Neural cell (in vitro differentiated cells): ENCODE measurements around the gene MED15. TPM values are rescaled to one million over a fixed set of nuclear protein-coding genes. Genes with fewer than 3 reads are reported as not detected.

Source experiments
- H2AFZ ChIP-seq: fragments of 200-600, 300-800 bp; sonication (generic), shearing (Covaris generic); 2 replicates; pipeline ENCODE4 v1.6.0; 2014; ENCODE audit warnings: low read depth, mild to moderate bottlenecking, antibody characterized with exemption, low read length, moderate library complexity
- H3F3A ChIP-seq: fragments of 200-600 bp; shearing (Covaris generic); 2 replicates; pipeline ENCODE4 v1.6.1; 2016; ENCODE audit warnings: mild to moderate bottlenecking, moderate library complexity, mixed read lengths, antibody characterized with exemption, low read length; ENCODE audit not compliant: insufficient read depth, poor library complexity, severe bottlenecking
- H3K27ac ChIP-seq: fragments of 200-600, 300-800 bp; sonication (generic), shearing (Covaris generic); 2 replicates; pipeline ENCODE4 v1.5.1; 2014; ENCODE audit warnings: mild to moderate bottlenecking, low read length, moderate library complexity
- H3K27me3 ChIP-seq: fragments of 300-800, 200-600 bp; sonication (generic), shearing (Covaris generic); 2 replicates; pipeline ENCODE4 v1.6.0; 2014; ENCODE audit warnings: mild to moderate bottlenecking, low read depth, low read length, moderate library complexity; ENCODE audit not compliant: insufficient read depth
- H3K36me3 ChIP-seq: fragments of 300-800, 200-600 bp; sonication (generic), shearing (Covaris generic); 2 replicates; pipeline ENCODE4 v1.5.1; 2014; ENCODE audit warnings: mild to moderate bottlenecking, antibody characterized with exemption, low read length, moderate library complexity; ENCODE audit not compliant: insufficient read depth
- H3K4me2 ChIP-seq: fragments of 300-800, 200-600 bp; sonication (generic), shearing (Covaris generic); 2 replicates; pipeline ENCODE4 v1.6.0; 2014; ENCODE audit warnings: mild to moderate bottlenecking, low read length
- H3K4me3 ChIP-seq: fragments of 300-800, 200-600 bp; sonication (generic), shearing (Covaris generic); 2 replicates; pipeline ENCODE4 v1.5.1; 2014; ENCODE audit warnings: mild to moderate bottlenecking, low read length, moderate library complexity
- H3K79me2 ChIP-seq: fragments of 200-600 bp; shearing (Covaris generic); replicated peaks from 2 replicates; pipeline ENCODE4 v1.6.0; 2014; ENCODE audit warnings: mild to moderate bottlenecking, low read length, moderate library complexity; ENCODE audit not compliant: insufficient read depth
- H3K9ac ChIP-seq: fragments of 300-800, 200-600 bp; sonication (generic), shearing (Covaris generic); 2 replicates; pipeline ENCODE4 v1.6.1; 2016; ENCODE audit warnings: mild to moderate bottlenecking, low read length, mixed read lengths
- H3K9me2 ChIP-seq: fragments of 200-600 bp; shearing (Covaris generic); 2 replicates; pipeline ENCODE4 v1.6.1; 2016; ENCODE audit warnings: mild to moderate bottlenecking, low read length, mixed read lengths; ENCODE audit not compliant: insufficient read depth
- H3K9me3 ChIP-seq: fragments of 200-600, 300-800 bp; sonication (generic), shearing (Covaris generic); 2 replicates; pipeline ENCODE4 v1.6.1; 2016; ENCODE audit warnings: mild to moderate bottlenecking, mixed run types, low read length, moderate library complexity, mixed read lengths
- H4K20me1 ChIP-seq: fragments of 200-600 bp; shearing (Covaris generic); 2 replicates; pipeline ENCODE4 v1.6.1; 2016; ENCODE audit warnings: mild to moderate bottlenecking, mixed run types; ENCODE audit not compliant: insufficient read depth
- EP300 ChIP-seq: fragments of 450-650 bp; conservative IDR thresholded peaks from 2 replicates; pipeline ENCODE4 v1.6.1; 2014; ENCODE audit warnings: antibody characterized with exemption, mild to moderate bottlenecking, moderate library complexity; ENCODE audit not compliant: poor library complexity, severe bottlenecking
- EZH2 ChIP-seq: fragments of 200-600, 300-800 bp; shearing (Covaris generic), sonication (generic); IDR thresholded peaks from 2 replicates; pipeline ENCODE4 v1.6.1; 2014; ENCODE audit warnings: antibody characterized with exemption, low read length, borderline replicate concordance, mild to moderate bottlenecking; ENCODE audit not compliant: insufficient read depth, poor library complexity, severe bottlenecking
- MXI1 ChIP-seq: fragments of 450-650 bp; conservative IDR thresholded peaks from 2 replicates; pipeline ENCODE4 v1.6.1; 2014; ENCODE audit warnings: antibody characterized with exemption, mild to moderate bottlenecking; ENCODE audit not compliant: poor library complexity, severe bottlenecking
- POLR2AphosphoS5 ChIP-seq: IDR thresholded peaks from 2 replicates; pipeline ENCODE4 v1.6.1; 2012
- RAD21 ChIP-seq: fragments of 450-650 bp; conservative IDR thresholded peaks from 2 replicates; pipeline ENCODE4 v1.6.1; 2014; ENCODE audit warnings: antibody characterized with exemption, mild to moderate bottlenecking, moderate library complexity
- REST ChIP-seq: IDR thresholded peaks from 2 replicates; pipeline ENCODE4 v1.6.1; 2012; ENCODE audit warnings: borderline replicate concordance
- SMC3 ChIP-seq: fragments of 450-650 bp; conservative IDR thresholded peaks from 2 replicates; pipeline ENCODE4 v1.6.1; 2014; ENCODE audit warnings: antibody characterized with exemption, mild to moderate bottlenecking, moderate library complexity; ENCODE audit not compliant: poor library complexity
- TAF1 ChIP-seq: IDR thresholded peaks from 2 replicates; pipeline ENCODE4 v1.6.1; 2012; ENCODE audit warnings: low read depth
- polyA plus RNA-seq: library from polyadenylated mRNA; depleted of rRNA; stranded (reverse); fragments of >200 nt; gene quantifications from 2 replicates; pipeline ENCODE4 v1.2.3, GENCODE V29; 2014
- TF ChIP-seq, protein P1 (sequence below): fragments of 450-650 bp; IDR thresholded peaks from 2 replicates; pipeline ENCODE4 v1.5.1; 2014; ENCODE audit warnings: antibody characterized with exemption, mild to moderate bottlenecking, moderate library complexity; ENCODE audit not compliant: poor library complexity, severe bottlenecking

The MED15 gene
- polyA plus RNA-seq, 1 donor from 2014 or later: 13.2 TPM

- no peaks in the 10 kb centered on the region for H3K36me3 ChIP-seq
- H3K9me3 ChIP-seq: no peaks in the 10 kb centered on the region
- H2AFZ ChIP-seq: no peak overlapping the region
- no peaks in the 10 kb centered on the region for H4K20me1 ChIP-seq
- H3K27me3 ChIP-seq: no peaks in the 10 kb centered on the region
- H3K4me2 ChIP-seq: no peak overlapping the region
- H3K9me2 ChIP-seq: no peaks in the 10 kb centered on the region
- H3F3A ChIP-seq: no peaks in the 10 kb centered on the region
- no peak overlapping the region for H3K27ac ChIP-seq
- no peak overlapping the region for H3K9ac ChIP-seq
- H3K79me2 ChIP-seq: no peaks in the 10 kb centered on the region
- no peak overlapping the region for H3K4me3 ChIP-seq
- TF ChIP-seq MXI1 (no peak), REST (no peak), SMC3 (no peak), POLR2AphosphoS5 (no peak), RAD21 (no peak), EZH2 (no peak), TAF1 (no peak), EP300 (no peak)
- TF ChIP-seq, protein P1, sequence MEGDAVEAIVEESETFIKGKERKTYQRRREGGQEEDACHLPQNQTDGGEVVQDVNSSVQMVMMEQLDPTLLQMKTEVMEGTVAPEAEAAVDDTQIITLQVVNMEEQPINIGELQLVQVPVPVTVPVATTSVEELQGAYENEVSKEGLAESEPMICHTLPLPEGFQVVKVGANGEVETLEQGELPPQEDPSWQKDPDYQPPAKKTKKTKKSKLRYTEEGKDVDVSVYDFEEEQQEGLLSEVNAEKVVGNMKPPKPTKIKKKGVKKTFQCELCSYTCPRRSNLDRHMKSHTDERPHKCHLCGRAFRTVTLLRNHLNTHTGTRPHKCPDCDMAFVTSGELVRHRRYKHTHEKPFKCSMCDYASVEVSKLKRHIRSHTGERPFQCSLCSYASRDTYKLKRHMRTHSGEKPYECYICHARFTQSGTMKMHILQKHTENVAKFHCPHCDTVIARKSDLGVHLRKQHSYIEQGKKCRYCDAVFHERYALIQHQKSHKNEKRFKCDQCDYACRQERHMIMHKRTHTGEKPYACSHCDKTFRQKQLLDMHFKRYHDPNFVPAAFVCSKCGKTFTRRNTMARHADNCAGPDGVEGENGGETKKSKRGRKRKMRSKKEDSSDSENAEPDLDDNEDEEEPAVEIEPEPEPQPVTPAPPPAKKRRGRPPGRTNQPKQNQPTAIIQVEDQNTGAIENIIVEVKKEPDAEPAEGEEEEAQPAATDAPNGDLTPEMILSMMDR: no peak
Measured at GRCh38 chr22:20624161-20624616, 116.8 kb downstream of the MED15 start.

GRCh38 chr22:20625270-20625669 lies 117.9 kb downstream of the MED15 start:
- Histone ChIP-seq H3K4me3 (no peak overlapping the region), H3K36me3 (no peaks in the 10 kb centered on the region), H2AFZ (no peak overlapping the region), H3K9ac (no peak overlapping the region), H4K20me1 (no peaks in the 10 kb centered on the region), H3K9me3 (no peaks in the 10 kb centered on the region), H3F3A (no peaks in the 10 kb centered on the region), H3K27ac (no peak overlapping the region), H3K9me2 (no peaks in the 10 kb centered on the region), H3K4me2 (no peak overlapping the region), H3K27me3 (no peaks in the 10 kb centered on the region), H3K79me2 (no peaks in the 10 kb centered on the region)
- TF ChIP-seq RAD21: no peak
- TF ChIP-seq SMC3: no peak
- no peak for TF ChIP-seq MXI1
- TF ChIP-seq, protein P1: no peak
- no peak for TF ChIP-seq TAF1
- TF ChIP-seq EP300: no peak
- TF ChIP-seq POLR2AphosphoS5: no peak
- no peak for TF ChIP-seq REST
- TF ChIP-seq EZH2: no peak
